Measurements from ENCODE around the gene FCAMR.

The FCAMR gene

GRCh38 chr1:207000651-207001291, 30.5 kb upstream of the FCAMR start:
- no peak for DNase-seq (ENCODE audit: low read depth, low spot score)

GRCh38 chr1:206998816-206999215, 28.6 kb upstream of the FCAMR start:
- no peak for DNase-seq (ENCODE audit: low read depth, low spot score)

- DNase-seq (ENCODE audit: low read depth, low spot score): no peak
These were observed 22.5 kb upstream of the FCAMR start for GRCh38 chr1:206992790-206993189.

GRCh38 chr1:206987873-206988272, 17.6 kb upstream of the FCAMR start:
- DNase-seq (ENCODE audit: low read depth, low spot score): no peak

GRCh38 chr1:206986885-206987284, 16.6 kb upstream of the FCAMR start:
- no peak for DNase-seq (ENCODE audit: low read depth, low spot score)

GRCh38 chr1:206986402-206986801, 16.1 kb upstream of the FCAMR start:
- DNase-seq (ENCODE audit: low read depth, low spot score): no peak

- peak; percentile 36 for DNase-seq (ENCODE audit: low read depth, low spot score)
These were observed 15.0 kb upstream of the FCAMR start for GRCh38 chr1:206985162-206985749.

- DNase-seq (ENCODE audit: low read depth, low spot score): peak; percentile 67
These were observed 12.0 kb upstream of the FCAMR start for GRCh38 chr1:206982216-206982615.

GRCh38 chr1:206979379-206980043, 9.3 kb upstream of the FCAMR start:
- peak; percentile 63 for DNase-seq (ENCODE audit: low read depth, low spot score)

- DNase-seq (ENCODE audit: low read depth, low spot score): no peak
These were observed 8.0 kb upstream of the FCAMR start for GRCh38 chr1:206978259-206978658.

GRCh38 chr1:206975306-206975705, 5.0 kb upstream of the FCAMR start:
- DNase-seq (ENCODE audit: low read depth, low spot score): no peak

- no peak for DNase-seq (ENCODE audit: low read depth, low spot score)
These were observed 3.9 kb upstream of the FCAMR start for GRCh38 chr1:206974140-206974539.

GRCh38 chr1:206972728-206973127, 2.5 kb upstream of the FCAMR start:
- DNase-seq (ENCODE audit: low read depth, low spot score): no peak

- DNase-seq (ENCODE audit: low read depth, low spot score): no peak
These were observed 882 bp upstream of the FCAMR start for GRCh38 chr1:206971029-206971655.

GRCh38 chr1:206969090-206969489, 1.2 kb downstream of the FCAMR start:
- no peak for DNase-seq (ENCODE audit: low read depth, low spot score)

GRCh38 chr1:206967096-206967849, 3.0 kb downstream of the FCAMR start:
- DNase-seq (ENCODE audit: low read depth, low spot score): no peak

- peak; percentile 69 for DNase-seq (ENCODE audit: low read depth, low spot score)
These were observed 4.5 kb downstream of the FCAMR start for GRCh38 chr1:206965781-206966180.

GRCh38 chr1:206963740-206964139, 6.5 kb downstream of the FCAMR start:
- no peak for DNase-seq (ENCODE audit: low read depth, low spot score)

GRCh38 chr1:206963119-206963712, 7.0 kb downstream of the FCAMR start:
- no peak for DNase-seq (ENCODE audit: low read depth, low spot score)

GRCh38 chr1:206962272-206962671, 8.0 kb downstream of the FCAMR start:
- no peak for DNase-seq (ENCODE audit: low read depth, low spot score)

GRCh38 chr1:206961668-206962067, 8.6 kb downstream of the FCAMR start:
- DNase-seq (ENCODE audit: low read depth, low spot score): peak; percentile 18

Measured in ELF-1 (cell line).